HG03108 (cell line): ENCODE data around the gene TBC1D22A.

Experiments used
- ATAC-seq: cut with Tn5 transposase; IDR thresholded peaks from one replicate; pipeline ENCODE4 v1.9.1; 2021; ENCODE audit warnings: moderate library complexity; ENCODE audit not compliant: unreplicated experiment

Gene TBC1D22A

GRCh38 chr22:46983046-46983445 is 220.6 kb downstream of the TBC1D22A start:
- ATAC-seq = no peak

- ATAC-seq = no peak
Observed at GRCh38 chr22:46984751-46985506, 222.5 kb downstream of the TBC1D22A start.

- ATAC-seq = no peak
Observed at GRCh38 chr22:46985507-46985882, 223.0 kb downstream of the TBC1D22A start.

DNA sequence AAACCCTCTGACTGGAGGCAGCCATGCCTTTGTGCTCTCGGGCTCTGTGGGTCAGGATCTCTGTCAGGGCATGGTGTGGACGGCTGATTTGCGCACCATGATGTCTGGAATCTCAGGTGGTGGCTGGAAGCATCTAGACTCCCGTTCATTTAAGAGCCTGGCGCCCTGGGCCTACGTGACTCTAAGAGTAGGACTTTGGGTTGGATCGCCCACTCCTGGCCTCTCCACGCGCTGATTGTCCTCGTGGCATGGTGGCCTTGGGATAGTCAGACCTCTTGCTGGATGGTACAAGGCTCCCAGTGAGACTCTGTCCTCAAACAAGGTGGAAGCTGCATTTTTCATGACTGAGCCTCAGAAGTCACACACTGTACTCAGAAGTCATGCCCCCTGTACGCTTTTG is 224.3 kb downstream of the TBC1D22A start:
- ATAC-seq = no peak

DNA sequence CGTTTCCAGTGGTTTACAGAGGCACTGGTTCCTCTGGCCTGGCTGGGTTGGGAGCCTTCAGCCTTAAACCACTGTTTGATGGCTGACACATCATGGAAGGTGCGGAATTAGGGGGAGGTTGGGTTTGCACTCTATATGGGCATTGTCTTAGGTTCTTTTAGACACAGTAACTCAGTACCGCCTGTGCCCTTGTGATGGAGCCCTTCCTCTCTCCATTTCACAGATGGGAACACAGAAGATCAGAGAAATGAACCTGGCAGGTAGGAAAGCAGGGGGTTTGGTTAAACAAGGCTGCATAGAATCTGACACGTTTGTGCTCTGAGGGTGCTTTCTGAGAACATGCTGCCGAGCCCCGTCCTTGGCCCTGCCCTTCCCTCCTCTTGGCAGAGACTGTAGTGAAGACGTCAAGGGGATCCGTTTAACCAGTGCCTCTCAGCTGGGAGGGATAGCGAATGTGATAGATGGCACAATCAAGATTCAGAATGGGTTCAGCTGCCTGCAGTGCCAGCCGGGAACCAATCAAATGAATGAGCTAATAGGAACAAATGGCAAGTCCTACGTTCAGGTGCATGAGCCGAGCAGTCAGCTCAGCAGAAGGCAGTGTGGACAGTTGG is 228.6 kb downstream of the TBC1D22A start:
- no peak for ATAC-seq

DNA sequence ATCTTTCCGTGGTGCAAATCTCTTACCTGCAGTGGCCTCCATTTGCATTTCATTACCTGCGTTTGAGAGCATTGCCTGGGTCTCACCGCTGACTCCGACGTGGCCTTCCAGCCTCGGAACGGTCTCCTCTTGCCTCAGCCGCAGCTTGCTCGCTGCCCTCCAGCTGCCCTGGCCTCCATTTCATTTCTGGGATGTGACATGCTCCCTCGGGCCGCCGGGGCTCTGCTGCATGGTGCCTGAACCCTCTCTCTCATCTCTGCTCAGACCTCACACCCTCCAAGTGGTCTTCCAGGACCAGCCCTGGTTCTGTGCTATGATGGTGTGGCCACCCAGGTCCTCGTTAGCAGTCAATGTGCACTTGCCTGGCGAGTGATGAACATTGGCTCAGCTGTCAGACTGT is 229.2 kb downstream of the TBC1D22A start:
- ATAC-seq = no peak

GRCh38 chr22:46992121-46992731 is 229.8 kb downstream of the TBC1D22A start:
- ATAC-seq = no peak

- no peak for ATAC-seq
Observed at GRCh38 chr22:46993633-46994032, 231.2 kb downstream of the TBC1D22A start.

DNA sequence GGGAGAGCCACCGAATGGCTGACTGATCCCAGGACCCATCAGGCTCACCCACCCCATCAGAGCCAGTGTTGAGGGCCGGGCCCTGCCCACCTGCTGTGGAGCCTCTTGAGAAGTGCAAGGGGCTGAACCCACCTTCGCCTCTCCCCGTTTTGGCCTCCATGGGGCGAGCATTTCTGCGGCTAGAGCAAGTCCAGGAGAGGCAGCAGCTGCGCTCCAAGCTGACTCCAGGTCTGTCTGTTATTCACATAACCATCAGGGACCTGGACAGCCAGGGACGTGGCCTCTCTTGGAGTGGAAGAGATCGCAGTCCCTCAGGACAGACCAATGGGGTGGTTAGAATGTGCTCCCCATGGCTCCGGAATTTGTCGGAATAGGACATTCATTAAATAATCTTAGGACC is 231.8 kb downstream of the TBC1D22A start:
- ATAC-seq = no peak

- ATAC-seq = no peak
Observed at GRCh38 chr22:46994983-46995382, 232.5 kb downstream of the TBC1D22A start.

GRCh38 chr22:46995501-46996360 is 233.3 kb downstream of the TBC1D22A start:
- ATAC-seq = no peak

- ATAC-seq = no peak
Observed at GRCh38 chr22:46996595-46997310, 234.3 kb downstream of the TBC1D22A start.

DNA sequence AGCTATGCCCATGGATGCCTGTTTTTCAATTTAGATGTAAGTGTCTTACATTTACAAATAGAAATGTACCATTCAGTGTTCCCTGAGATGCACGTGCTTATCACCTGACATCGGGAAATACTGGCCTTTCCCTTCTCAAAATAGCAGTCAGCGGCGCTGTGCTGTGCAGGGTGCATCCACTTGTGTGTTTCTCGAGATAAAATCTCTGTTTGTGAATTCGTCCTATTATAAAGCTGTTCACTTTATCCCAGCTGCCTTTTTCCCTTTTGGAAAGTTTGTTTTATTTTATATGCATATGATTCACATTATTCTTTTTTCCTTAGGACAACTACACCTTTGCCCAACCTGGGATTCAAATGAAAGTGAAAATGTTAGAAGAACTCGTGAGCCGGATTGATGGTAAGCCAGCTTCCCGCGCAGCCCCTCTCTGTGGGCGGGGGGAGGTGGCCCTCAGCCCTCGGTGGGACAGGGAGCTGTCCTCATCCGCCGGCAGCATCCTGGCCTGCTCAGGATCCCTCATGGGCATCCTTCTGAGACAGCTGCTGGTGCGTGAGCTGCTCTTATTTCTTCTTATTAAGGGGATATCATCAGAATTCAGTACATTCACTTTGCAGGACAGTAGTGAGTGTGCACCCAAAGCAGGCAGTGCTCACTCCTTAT is 235.0 kb downstream of the TBC1D22A start:
- no peak for ATAC-seq

DNA sequence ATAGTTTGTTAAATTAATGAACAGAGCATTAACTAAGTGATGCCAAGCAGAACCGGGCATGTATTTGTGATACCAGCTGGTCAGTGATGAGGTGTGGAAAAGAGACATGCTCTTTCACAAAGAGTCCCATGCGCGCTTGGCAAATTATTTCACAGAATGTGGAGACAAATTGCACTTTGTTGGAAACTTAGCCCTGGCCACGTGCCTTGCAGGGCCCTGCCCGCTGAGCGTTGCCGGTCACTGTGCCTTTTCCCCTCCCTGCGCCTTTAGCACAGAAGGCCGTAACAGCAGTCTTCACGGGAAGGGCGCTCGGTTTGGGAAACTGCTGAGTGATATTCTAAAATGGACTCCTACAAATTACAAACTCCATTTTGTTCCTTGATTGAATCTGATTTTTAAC is 235.9 kb downstream of the TBC1D22A start:
- ATAC-seq = no peak

- ATAC-seq = no peak
Observed at GRCh38 chr22:47000256-47000655, 237.8 kb downstream of the TBC1D22A start.

- ATAC-seq = peak; percentile 57
Observed at GRCh38 chr22:47000888-47001287, 238.4 kb downstream of the TBC1D22A start.

- peak; percentile 58 for ATAC-seq
Observed at GRCh38 chr22:47001288-47001687, 238.8 kb downstream of the TBC1D22A start.

DNA sequence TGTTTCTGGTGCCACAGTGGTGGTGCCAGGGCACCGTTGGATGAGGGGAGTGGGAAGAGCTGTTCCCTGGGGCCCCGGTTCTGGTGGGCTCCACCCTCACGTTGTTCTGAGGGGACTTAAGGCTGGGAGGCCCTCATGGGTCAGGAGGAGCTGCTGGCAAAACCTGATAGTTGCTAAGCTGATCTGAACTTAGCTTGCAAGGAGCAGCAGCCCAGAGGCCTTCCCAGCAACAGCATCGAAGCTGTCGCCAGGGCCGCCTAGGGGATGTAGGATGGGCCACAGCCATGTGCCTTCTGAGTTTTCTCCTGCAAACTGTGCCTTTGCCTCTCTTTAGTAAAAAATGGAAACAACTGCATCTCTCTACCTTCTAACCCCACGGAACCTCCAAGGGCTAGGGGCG is 240.2 kb downstream of the TBC1D22A start:
- no peak for ATAC-seq

DNA sequence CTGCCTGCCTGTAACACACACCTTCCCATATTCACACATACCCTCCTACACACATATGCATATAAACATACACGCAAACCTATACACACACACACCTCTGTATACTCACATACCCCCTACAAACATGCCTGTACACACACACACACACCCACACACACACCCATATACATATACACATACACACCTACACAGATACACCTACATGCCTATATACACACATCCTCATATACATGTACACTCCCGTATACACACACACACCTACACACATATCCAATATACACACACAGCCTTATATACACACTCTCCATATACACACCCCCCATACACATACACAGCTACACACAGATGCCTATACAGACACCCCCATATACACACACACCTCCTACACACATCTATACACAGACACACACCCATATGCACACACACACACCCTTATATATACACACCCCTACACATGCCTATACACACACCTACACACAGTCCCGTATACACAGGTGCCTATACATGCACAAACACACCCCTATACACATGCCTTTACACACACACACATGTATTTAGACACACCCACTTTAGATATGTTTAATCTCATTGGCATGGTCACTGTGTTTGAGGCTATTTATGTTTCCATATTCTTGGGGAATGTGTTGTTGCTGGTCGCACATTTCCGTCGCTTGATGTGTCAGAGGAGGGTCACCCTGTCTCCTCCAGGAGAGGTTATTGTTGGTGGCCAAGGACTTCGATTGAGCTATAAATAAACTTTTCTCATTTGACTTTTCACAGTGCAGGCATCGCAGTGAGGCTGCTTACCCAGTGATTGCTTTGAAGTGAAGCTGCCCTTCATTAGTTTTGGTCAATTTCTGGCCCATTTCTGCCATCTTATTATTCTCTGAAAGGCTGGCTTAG is 243.3 kb downstream of the TBC1D22A start:
- ATAC-seq = no peak
